GM19455 (cell line): ENCODE data around the gene VMP1.
A peak's percentile ranks its signal among the peaks of the same experiment; 100 is the strongest.

ENCODE experiments used
- ATAC-seq: cut with Tn5 transposase; IDR thresholded peaks from one replicate; pipeline ENCODE4 v1.9.1; 2021; ENCODE audit not compliant: unreplicated experiment

The VMP1 gene

DNA sequence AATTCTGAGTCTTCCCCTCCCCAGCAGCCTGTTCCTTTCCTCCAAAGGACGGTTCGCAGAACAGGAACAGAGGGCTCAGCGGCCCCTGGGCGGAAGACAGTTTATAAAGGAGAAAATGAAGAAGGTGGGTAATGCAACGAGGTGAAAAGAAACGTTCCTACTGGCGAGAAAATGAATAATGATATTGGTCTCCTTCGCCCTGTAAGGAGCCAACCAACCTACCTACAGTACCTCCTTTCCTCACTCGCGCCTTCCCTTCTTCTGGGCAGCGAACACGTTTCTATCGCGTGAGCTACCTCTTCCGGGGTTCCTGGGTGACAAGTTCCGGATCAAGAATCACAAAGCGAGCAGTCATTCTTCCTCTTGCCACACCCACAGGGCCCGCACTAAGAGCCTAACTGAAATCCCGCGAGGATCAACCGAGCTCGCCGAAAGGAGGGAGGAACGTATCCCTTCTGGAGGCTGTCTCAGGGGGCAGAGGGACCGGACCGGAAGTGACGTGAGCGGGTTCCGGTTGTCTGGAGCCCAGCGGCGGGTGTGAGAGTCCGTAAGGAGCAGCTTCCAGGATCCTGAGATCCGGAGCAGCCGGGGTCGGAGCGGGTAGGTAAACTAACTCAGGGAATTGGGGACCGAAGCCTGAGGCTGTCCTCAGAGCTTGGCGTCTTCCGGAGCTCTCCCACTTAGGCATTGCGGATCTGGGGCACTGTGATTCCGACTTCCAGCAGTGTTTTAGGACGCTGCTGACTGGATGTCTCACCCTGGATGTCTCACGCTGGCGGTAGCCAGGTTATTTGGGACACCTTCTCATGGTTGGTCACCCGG lies at the start of gene VMP1, which contains the start of gene PTRH2:
VMP1 (plus strand) TSS at position 506 of the 822 bp plus-strand sequence. CDS start 23,793 bp downstream, outside the sequence.
PTRH2 (minus strand) TSS at position 282 of the 822 bp plus-strand sequence. CDS start 9,452 bp downstream, outside the sequence.
- peak; percentile 93 for ATAC-seq

DNA sequence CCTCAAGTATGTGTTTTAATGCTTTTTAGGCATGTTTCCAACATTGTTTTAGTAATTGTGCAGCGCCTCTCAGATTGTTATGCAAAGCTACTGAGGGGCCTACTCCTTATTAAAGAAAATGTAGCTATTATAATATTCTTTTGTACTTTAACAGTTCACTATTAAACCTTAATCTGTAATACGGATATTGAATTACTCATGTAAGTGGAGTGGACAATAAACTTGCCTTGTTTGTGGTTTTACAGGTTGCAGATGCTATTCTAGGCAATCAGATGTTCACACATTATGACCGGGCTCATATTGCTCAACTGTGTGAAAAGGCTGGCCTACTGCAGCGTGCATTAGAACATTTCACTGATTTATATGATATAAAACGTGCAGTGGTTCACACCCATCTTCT lies 41.2 kb upstream of the VMP1 start:
- ATAC-seq: no peak

DNA sequence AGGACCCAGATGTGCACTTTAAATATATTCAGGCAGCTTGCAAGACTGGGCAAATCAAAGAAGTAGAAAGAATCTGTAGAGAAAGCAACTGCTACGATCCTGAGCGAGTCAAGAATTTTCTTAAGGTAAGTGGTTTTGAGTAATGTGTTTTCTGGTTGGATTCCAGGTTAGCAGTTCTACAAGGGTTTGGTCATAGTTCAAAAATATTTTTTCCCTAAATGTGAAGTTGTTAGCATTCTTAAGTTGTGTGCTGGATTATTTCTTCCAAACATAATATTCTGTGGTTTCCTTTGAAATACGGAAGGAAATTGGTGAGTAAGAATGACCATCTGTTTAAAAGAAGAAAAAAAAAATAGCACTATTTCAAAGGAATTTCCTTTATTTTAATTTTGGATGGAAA lies 38.6 kb upstream of the VMP1 start:
- ATAC-seq: no peak

DNA sequence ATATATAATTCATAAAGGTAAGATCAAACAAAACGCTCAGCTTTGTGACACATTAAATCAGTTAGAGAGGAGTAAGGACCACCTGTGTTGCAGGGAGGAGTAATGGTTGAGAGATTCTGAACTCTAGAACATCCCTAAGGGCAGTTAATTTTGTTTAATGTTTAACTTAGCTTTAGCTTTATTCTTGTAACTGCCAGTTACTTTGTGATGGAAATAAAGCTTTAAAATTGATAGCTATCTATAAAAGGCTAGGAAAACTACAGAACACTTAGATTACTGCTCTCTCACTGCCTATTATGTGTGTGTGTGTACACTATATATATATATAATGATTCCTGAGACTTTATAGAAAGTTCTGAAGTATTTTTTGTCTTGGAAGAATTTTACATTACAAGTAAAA lies 38.0 kb upstream of the VMP1 start:
- no peak for ATAC-seq

DNA sequence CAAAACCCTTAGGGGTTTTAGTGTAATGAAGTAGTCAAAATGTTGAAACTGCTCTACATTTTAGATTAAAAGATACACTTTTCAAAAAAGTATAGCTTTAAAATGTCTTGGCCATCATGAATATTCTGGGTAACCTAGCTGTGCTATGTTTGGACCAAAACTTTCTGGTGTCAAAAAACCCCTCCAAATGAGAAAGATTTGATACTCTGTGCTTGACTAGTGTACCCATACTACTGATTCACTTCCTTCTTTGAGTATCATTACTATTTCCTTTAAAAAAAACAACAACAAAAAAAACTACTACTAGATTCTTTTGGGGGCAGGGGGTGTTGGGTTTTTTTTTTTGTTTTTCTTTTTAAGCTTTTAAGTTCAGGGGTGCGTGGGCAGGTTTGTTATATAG lies 37.5 kb upstream of the VMP1 start:
- ATAC-seq: no peak

DNA sequence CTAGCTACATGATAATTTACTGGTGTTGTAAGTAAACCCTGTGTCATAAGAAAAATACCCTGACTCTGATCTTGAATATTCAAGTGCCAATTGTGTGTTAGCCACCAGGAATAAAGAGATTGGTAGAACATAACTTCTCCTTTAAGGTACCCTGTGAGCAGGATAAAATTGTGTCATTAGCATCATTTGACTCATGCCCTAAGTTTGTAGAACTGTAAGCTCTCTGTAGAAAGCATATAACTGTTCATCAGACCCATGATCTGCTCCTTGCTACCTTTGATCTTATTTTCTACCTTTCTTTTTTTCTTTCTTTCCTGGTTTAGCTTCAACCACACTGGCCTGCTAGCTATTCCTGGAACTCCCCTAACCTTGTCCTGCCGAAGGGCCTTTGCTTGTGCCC lies 36.1 kb upstream of the VMP1 start:
- no peak for ATAC-seq

DNA sequence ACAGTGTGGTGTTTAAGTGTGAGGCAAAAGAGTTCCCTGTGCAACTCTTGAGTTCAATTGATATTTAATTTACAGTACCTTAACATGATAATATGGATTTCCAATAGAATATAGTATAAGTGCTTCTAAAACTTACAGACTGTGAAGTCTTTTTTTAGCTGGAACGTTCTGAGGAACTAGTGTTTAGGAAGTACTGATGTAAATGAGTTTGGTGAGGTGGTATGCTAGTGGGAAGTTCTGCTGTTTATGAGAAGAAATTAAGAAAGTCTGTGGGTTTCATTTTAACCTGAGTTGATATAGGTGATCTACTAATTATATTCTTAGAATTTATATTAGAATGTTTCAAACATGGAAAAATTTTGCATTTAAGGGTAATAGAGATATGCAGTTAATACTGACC lies 32.2 kb upstream of the VMP1 start:
- ATAC-seq: no peak

DNA sequence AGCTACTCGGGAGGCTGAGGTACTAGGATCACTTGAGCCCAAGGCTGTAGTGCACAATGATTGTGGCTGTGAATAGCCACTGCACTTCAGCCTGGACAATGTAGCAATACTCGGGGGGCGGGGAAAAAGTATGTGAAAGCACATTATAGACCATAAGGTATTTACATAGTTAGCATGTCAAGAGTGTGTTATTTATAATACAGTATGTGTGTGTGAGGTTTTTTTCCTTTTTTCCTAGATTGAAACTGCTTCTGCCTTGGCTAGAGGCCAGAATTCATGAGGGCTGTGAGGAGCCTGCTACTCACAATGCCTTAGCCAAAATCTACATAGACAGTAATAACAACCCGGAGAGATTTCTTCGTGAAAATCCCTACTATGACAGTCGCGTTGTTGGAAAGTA lies 30.7 kb upstream of the VMP1 start:
- ATAC-seq: no peak

DNA sequence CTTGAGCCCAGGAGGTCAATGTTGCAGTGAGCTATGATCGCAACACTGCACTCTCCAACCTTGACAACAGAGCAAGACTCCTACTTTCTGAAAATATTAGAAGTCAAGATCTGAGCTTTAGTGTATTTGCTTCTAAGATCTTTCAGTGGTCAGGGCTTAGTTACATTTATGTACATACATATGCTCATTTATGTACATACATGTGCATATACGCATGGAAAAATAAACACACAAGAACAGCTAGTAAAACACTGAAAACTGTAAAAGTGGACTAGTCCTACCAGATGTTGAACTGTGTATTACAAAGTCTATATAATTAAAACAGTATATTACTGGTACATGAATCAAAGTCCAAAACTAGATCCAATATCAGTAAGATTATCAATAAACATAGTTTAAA lies 28.5 kb upstream of the VMP1 start:
- ATAC-seq: no peak

DNA sequence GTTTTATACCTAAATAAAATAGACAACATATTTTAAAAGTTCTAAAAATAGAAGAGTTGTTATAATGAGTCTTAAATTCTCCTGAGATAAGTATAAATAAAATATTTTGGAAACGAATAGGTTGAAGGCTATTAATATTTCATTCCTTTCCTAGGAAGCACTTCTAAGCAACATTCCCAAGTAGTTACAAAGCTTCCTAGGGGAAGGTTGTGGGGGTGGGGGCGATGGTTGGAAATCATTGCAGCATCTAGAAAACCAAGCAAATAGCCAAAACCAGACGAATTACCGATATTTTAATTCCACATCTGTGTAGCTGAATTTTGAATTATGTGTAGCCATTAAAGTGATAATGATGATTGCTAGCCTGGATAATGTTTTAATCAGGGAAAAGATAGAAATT lies 27.1 kb upstream of the VMP1 start:
- no peak for ATAC-seq

DNA sequence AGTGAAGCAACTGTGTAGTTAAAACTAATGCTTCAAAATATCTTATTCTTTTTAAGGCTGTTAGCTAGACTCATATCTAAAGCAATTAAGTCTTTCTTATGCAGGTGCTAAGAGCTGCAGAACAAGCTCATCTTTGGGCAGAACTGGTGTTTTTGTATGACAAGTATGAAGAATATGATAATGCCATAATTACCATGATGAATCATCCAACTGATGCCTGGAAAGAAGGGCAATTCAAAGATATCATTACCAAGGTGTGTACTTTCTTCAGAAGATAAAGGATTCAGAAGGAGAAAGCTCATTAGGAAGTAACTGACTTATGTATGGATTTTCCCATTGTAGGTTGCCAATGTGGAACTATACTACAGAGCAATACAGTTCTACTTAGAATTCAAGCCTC lies 24.2 kb upstream of the VMP1 start:
- no peak for ATAC-seq

DNA sequence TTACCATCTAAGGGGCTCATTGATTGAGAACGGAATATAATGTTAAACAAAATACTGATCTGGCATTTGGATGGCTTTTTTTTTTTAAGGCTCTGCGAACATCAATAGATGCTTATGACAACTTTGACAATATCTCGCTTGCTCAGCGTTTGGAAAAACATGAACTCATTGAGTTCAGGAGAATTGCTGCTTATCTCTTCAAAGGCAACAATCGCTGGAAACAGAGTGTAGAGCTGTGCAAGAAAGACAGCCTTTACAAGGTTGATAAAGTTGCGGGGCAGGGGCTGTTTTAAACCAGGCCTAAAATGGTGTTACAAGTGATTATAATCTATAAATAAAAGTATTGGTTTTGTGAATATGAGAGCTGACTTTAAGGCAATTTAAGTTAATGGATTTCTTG lies 22.5 kb upstream of the VMP1 start:
- ATAC-seq: no peak

DNA sequence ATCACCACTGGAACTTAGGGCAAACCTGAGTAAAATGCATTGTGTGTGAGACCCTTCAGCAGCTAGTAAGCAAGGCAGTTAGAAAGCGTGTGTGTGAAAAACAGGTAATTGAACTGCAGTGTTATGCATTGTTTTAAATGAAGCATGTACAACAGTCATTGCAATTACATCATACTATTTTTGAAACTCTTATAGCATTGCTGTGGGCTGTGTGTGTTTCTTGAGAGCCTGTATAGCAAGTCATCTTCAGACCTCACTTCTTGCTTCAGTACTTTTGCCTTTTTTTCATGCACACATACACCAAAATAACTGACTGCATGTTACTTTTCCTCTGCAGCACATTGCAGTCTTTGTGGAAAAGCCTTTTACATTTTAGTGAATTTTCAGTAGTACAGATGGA lies 19.4 kb upstream of the VMP1 start:
- ATAC-seq: no peak

DNA sequence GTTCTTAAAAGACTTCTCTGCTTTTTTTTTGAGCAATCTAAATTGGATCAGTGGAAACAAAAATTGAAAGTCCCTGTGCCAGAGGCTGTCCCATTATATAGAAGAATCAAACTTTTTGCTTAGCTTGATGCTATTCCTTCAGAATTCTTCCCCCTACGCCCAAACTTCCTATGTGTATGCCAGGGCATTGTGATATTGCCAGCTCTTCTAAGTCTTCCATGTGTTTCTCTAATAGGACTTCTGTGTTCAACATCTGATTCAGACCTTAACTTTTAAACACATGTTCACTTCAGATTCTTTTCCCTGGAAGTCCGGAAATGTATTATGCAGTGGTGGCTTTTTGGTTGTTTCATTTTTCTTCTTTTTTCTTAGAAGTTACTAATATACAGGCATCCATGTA lies 19.0 kb upstream of the VMP1 start:
- ATAC-seq: no peak

DNA sequence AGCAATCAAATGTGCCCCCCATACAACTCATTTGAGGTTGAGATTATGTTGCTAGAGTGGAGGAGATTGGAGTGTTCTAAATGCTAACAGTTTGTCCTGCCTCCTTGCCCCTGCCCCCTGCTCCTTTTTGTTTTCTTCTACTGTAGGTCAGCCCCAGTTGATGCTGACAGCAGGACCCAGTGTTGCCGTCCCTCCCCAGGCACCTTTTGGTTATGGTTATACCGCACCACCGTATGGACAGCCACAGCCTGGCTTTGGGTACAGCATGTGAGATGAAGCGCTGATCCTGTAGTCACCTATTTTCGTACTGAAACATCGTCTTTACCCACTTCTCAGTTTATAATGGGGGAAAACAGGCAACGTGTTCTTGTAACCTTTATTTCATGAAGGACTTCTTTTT lies 13.9 kb upstream of the VMP1 start:
- no peak for ATAC-seq

DNA sequence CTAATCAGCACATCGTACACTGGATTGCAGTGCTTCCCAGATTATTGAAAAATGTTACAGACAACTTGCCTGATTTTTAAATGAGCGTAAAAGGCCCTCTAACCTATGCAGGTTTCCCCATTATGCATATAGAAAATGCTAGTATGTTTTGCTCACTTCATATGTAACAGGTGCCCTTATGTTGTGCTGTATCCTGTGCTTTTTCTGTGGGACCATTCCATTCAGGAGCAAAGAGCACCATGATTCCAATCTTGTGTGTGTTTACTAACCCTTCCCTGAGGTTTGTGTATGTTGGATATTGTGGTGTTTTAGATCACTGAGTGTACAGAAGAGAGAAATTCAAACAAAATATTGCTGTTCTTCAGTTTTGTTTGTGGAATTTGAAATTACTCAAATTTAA lies 13.1 kb upstream of the VMP1 start:
- no peak for ATAC-seq

DNA sequence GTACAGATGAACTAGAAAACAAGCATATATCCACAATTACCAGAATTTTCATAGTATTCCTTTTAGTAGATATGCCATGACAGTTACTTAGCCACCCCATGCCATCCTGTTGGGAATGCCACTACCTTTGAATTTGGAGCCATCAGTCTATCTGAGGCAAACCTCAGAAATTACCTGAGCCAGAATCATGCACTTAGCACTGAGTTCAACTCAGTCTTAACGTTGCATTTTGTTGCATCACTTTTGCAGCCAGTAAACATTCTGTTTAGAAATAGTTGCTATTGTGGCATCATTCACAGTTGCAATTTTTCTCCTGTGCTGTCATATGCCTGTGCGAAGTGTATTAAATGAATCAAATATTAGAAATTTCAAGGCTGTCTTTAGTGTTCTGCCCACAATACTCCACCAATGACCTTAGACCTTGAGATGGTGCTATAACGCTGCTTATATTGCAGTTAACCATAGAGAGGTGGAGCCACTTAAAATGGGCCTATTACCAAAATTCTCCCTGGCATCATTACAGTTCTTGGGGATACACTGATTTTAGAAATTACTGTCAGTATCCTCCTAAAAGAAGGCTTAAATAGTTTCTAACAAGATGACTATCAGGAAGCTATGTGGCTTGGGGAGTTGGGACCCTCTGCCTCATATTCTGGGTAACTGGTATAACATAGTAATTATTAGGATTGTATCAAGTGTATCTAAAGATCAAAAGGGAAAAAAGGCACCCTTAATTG lies 11.3 kb upstream of the VMP1 start:
- ATAC-seq: no peak

DNA sequence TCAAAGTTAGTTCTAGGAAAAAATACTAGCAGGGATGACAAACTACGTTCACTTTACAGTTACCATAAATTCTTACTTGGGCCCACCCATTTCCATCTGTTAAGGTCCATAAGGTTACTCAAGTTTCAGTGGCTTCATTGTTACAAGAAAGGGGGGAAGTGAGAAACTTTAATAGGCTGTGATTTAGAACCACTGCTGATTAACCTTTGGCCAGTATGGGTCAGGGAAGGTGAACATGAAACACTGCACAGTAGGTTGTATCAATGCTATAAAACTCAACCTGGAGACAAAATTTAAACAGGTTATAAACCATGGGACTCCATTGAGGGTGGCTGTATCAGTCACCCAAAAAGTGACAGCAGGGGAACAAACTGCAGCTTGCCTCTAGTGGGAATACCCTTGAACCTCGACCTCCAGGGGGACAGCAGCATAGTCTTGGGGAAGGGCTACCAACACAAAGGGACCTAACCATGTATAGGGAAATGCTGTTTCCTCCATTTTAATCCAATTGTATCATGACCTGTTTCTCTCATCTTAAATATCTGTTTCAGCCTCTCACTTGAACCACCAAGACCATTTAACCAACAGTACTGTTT lies 10.7 kb upstream of the VMP1 start:
- no peak for ATAC-seq

DNA sequence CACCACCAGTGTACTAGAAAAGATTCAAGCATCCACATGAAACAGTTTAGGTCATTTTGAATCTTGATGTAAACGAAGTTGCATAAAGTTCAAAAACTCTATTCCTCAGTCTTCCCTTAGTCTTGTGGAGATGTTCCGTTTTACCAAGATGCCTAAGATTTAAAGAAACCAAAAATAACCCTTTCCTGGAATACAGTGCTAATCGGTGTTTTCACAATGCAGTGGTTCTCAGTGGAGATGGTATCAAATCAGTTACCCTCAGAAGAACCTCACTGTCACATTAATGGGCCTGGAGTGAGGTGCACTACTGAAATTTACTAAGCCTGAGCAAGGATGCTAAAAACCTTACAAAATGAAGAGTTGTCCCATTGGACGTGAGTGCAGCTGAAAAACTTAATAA lies 9.3 kb upstream of the VMP1 start:
- no peak for ATAC-seq

DNA sequence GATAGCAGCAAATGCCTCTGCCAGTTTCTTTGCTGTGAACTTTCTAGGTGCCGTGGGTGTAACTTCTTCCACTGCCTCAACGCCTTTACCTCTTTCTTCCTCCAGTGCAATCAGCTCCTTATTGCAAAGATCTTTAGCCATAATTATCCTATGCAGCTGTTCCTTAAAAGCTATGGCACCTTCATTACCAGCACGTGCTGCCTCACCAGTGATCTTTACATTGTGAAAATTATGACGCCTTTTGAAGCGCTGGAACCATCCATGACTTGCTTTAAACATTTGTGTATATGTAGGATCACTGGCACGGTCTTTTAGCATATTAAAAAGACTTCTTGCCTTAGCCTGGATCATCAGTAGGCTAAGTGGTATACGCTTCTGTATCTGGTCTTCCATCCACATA lies 8.2 kb upstream of the VMP1 start:
- ATAC-seq: no peak

DNA sequence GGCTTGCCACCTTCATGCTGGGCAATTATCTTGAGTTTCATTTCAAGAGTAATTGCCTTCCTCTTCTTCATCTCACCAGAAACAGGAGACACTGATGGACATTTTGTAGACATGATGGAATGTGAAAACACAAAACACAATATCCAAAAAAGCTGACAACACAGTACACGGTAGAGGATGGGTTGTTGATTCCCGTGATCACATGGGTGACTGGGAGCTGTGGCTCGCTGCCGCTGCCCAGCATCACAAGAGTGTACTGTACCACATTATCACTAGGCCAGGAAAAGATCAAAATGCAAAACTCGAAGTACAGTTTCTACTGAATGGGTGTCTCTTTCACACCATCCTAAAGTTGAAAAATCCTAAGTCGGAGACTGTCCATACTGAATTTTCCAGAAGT lies 7.7 kb upstream of the VMP1 start:
- ATAC-seq: no peak

DNA sequence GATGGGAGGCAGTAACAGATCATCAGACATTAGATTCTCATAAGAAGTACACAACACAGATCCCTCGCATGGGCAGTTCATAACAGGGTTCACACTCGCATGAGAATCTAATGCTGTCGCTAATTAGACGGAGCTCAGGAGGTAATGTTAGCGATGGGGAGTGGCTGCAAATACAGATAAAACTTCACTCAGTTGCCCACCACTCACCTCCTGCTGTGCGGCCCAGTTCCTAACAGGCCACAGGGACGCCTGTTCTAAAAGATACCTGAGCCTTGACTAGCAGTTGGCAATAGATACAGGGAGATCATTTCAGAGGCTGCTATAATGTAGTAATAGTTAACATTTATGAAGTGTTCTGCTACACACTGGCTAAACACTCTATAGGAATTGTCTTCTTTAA lies 5.2 kb upstream of the VMP1 start:
- no peak for ATAC-seq
